Stimulated activated CD8-positive, alpha-beta memory T cell treated with anti-CD3 and anti-CD28 coated beads, Interleukin-2, amount 100 ng/mL, for 1 hour (primary cell): ENCODE data around the gene KDM5B.
"Not testable (repeated sequence)": the region's sequence is repeated elsewhere in the genome, so short reads cannot be mapped to it uniquely, and the experiment has no call there.

ENCODE experiments used
- DNase-seq, 2 donors: peaks; one replicate each; pipeline ENCODE4 v3.0.0-alpha.2; 2020; ENCODE audit warnings: low read depth in 2 of 2

Gene KDM5B

DNA sequence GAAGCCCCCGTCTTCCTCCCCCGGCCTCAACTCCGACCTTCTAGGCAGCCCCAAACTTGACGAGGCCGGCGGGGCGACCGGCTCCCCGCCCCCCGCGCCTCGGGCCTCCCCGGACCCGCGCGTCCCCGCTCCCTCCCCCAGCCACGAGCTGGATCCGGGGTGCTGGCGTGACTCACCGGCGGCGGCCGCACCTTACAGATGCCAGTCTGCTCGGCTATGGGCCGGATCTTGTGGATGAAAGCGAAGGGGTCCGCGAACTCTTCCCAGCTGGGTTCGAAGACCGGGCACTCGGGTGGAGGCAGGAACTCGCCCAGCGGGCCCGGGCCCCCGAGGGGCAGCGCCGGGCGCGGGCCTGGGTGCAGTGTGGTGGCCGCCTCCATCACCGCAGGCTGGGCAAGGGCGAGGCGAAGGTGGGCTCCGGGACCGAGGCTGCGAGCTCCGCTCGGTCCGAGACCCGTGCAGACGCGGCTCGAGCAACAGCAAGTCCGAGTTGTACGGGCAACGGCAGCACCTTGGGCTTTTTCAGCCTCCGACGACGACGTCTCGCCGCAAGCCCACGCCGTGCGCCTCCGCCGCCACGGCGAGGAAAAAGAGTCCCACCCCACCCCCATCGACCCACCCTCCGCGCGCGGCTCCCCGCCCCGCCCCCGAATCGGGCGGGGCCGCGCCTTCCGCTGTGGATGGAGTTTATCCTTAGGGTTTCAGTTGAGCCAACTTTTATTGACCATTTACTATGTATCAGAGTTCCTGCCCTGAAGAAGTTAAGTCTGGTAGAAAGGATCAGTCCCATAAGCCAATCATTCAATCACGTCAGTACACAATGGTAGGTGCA, at the start of gene KDM5B:
Gene KDM5B, minus strand, starts transcription at position 496 of the 832 bp plus-strand sequence. Its CDS starts 116 bp downstream, at position 380.
- peak; percentile 33 to 46 for DNase-seq

GRCh38 chr1:202857136-202857610, 49.0 kb upstream of the KDM5B start:
- no peak for DNase-seq

DNA sequence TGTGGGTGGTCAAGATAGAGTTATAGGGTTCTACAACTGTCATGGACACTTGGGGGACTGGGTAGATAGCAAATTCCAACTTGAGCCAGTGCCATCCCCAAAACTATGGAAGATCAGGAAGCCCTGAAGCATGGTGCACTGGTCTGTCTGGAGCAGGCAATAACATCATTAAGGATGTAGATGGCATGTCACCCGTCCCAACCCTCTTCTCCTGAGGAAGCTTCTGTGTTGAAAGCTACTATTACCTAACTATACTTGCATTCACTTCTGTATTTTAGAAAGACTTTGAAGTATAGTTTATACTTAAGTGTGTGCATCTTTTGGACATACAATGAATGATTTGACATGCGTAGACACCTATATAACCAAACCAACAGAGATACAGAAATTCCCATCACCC, 47.8 kb upstream of the KDM5B start:
- DNase-seq: no peak

DNA sequence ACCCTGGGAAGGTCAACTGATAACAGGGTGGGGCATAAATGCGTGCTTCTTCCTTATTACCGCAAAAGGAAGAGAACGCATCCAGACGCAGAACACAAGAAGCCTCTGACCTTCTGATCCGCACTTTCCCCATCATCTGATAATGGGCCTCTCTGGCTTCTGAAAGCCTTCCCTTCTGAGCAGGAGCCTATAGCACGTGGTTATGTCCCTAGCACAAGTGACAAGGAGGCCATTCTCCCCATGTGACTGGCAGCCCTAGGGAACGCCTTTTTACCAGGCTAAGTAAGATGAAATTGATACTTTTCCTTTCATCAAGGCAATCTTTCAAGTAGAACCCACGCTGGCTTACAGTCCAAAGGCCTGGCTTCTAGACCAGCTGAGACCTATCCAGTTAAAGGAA, 46.6 kb upstream of the KDM5B start:
- no peak for DNase-seq

DNA sequence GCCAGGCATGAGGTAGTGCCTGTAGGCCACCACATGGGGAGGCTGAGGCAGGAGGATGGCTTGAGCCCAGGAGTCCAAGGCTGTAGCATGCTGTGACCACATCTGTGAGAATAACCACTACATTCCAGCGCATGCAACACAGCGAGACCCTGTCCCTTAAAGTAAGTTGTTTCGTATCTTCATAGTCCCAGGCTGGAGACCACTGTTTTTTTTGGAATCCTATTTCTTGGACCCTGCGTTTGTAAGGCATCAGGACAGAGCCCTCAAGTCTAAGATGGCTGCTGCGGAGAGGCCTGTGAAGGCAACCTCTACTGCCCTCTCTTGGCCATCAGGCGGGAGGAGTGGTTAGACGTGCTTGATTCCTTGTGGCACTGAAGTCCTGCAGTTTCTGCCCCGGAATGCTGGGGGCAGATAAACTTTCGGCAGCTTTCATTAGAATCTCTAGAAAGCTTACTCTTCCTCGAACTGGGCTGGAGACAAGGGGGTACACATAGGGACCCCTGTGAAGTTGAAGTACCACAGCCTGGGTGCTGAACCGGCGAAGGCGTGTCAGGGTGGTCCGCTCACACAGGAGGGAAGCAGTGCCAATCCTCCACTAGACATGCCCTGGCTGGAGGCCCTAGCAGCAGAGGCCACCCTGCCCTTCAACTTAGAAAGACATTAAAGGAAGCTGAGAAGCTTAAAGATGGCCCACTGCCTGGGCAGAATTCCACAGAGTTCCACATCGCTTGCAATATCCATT, 44.1 kb upstream of the KDM5B start:
- DNase-seq: no peak

- no peak for DNase-seq
Observed at GRCh38 chr1:202850593-202851362, 42.6 kb upstream of the KDM5B start.

DNA sequence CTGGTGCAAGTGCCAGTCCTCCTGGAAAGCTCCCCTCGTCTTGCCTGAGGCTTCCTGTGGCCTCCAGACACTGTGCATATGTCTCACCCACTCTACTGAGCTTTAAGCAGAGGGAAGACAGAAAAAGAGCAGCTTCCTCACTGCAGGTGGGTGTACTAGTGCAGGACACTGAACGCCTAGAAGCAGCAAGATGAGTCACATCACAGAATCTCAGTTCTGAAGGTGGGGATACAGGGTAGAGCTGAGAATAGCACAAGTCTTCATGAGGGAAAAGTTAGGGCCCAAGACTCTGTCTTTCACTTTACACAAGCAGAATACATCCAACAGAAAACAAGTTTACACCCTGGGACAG, 39.9 kb upstream of the KDM5B start:
- no peak for DNase-seq

DNA sequence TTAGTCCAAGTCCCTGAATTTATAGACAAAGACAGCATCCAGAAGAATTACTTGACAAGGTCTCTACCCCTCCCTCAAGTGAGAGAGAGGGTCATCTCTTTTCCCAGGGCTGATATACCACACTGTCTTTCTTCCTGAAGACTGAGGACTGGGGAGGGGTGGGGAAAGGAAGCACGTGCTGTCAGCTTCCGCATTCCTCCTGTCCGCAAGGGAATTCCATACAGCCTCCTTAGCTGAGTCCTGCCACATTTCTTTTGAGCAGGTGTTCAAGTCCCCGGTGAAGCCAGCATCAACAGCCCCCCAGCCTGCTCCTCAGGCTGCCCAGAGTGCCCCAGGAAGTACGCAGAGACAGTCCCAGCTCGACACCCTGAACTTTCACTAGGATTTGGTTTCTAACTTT, 36.7 kb upstream of the KDM5B start:
- DNase-seq: no peak

GRCh38 chr1:202844259-202844658, 36.0 kb upstream of the KDM5B start:
- no peak for DNase-seq

- DNase-seq: no peak
Observed at GRCh38 chr1:202843081-202843480, 34.9 kb upstream of the KDM5B start.

DNA sequence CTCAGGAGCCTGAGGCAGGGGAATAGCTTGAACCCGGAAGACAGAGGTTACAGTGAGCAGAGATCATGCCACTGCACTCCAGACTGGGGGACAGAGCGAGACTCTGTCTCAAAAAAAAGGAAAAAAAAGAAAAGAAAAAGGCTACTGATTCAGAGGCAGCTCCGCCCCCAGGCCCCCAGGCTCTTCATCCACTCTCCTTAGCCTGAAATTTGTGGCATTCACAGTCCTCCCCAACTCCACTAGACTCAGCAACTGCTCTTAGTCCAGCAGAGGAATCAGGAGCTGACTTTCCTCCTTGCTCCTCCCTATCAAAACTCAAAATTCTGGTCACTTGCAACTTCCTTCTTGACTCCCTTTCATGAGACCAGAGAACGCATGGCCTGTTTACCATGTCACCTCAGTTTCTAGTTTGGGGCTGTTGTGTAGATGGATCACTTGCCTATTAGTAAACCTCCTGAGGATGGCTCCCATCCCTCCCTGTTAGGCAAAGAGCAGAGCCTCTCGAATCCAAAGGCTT, 29.6 kb upstream of the KDM5B start:
- DNase-seq: no peak

DNA sequence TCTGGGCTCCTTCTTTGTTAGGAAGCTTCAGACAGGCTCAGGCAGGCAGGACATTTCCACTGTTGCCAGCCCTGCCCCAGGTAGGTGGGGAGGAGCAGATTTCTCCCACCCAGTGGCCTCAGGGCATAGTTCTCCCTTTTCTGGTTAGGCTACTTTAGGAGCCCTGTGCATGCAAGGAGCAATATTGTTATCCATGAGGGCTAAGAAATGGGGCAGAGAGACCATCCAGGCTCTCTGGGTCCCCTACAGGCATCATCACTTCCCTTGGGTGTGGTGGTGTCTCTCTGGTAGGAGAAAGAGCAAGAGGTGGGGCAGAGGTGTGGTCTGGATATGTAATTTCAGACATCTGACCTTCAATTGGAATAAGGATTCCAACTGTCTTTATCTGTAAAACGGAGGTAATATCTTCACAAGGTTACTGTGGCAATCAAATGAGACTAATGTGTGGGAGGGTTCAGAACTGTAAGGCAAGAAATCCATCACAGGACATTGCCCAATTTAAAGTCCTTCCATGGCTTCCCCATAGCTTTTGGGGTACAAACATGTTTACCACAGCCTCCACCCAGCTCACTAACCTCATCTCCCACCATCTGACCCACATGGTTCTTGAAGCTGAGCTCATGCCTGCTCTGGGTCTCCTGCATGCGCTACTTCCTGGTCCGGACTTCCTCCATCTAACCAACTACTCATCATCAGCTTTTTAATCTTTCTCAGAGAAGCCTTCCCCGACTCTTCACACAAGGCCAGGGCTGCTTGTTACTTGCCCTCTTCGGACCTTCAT, 28.6 kb upstream of the KDM5B start:
- no peak for DNase-seq

DNA sequence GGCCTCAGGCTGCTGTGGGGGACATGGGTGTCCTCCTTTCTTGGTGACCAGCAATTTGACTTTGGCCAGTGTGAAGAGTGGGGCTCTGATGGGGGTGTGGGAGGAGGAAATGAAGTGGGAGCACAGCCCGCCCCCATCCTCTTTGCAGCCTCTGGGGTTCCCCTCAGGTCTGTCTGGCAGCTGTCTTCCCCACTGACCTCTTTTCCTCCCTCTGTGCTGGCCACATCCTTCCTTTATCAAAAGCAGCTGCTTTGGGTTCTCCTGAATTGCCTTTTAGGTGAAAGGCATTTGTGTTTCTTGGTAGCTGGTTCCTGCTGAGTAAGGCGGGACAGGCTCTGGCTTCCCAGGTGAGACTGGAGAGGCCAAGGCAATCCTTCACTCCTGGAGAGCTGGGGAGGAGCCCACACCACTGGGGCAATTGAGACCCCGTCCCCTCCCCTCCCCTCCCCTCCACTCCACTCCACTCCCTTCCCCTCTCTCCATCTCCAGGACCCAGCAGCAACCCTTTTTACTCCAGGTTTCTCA, 27.4 kb upstream of the KDM5B start:
- no peak for DNase-seq

- DNase-seq: no peak
Observed at GRCh38 chr1:202834771-202835547, 26.7 kb upstream of the KDM5B start.

DNA sequence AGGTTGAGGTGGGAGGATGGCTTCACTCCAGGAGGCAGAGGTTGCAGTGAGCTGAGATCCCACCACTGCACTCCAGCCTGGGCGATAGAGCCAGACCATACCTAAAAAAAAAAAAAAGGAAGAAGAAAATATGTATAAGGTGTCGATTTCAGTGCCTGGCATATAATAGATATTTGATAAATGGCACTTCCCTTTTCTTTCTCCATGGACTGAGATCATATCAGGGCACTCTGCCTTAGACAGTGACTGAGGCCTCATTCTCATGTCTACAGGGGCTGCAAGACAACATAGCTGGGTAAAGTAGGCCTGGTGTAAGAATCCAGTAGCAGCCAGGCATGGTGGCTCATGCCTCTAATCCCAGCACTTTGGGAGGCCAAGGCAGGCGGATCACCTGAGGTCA, 23.7 kb upstream of the KDM5B start:
- no peak for DNase-seq

DNA sequence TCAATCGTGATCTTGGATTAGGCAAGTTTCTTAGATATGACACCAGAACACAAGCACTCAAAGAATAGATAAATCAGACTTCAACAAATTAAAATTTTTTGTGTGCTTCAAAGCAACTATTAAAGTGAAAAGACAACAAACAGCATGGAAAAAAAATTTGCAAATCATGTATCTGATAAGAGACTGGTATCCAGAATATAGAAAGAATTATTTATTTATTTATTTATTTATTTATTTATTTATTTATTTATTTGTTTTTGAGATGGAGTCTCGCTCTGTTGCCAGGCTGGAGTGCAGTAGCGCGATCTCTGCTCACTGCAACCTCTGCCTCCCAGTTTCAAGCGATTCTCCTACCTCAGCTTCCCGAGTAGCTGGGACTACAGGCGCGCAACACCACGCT, 21.0 kb upstream of the KDM5B start:
- not testable (repeated sequence) for DNase-seq

GRCh38 chr1:202825748-202826147, 17.5 kb upstream of the KDM5B start:
- DNase-seq: no peak

- DNase-seq: no peak
Observed at GRCh38 chr1:202821467-202821866, 13.2 kb upstream of the KDM5B start.

- DNase-seq: no peak
Observed at GRCh38 chr1:202818819-202819218, 10.6 kb upstream of the KDM5B start.

DNA sequence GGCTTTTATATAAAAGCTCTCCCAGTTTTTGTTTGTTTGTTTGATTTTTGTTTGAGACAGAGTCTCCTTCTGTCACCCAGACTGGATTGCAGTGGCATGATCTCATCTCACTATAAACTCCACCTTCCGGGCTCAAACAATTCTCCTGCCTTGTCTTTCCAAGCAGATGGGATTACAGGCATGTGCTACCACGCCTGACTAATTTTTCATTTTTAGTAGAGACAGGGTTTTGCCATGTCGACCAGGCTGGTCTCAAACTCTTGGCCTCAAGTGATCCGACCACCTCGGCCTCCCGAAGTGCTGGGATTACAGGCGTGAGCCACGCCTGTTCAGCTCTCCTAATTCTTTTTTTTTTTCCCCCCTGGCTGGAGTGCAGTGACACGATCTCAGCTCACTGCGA, 6.9 kb upstream of the KDM5B start:
- no peak for DNase-seq
